OCI-LY1 (cell line): ENCODE results near the gene MIS18A.

Experiments
- CTCF ChIP-seq: fragments of 200-600 bp; sonication (generic), shearing (Covaris generic); IDR thresholded peaks from 2 replicates; pipeline ENCODE4 v1.5.1; 2017; ENCODE audit warnings: mild to moderate bottlenecking, antibody characterized with exemption, low read length, moderate library complexity, mixed read lengths
- EZH2 ChIP-seq: fragments of 200-600 bp; sonication (generic), shearing (Covaris generic); IDR thresholded peaks from 2 replicates; pipeline ENCODE4 v1.8.0; 2017; ENCODE audit warnings: borderline replicate concordance, mixed run types, mild to moderate bottlenecking, antibody characterized with exemption, low read length, moderate library complexity, mixed read lengths

GRCh38 chr21:32316361-32317215 is 37.7 kb upstream of the MIS18A start:
- no peak for TF ChIP-seq CTCF
- no peak for TF ChIP-seq EZH2
